GM21423 (cell line): ENCODE data around the gene PODN.

Experiments used
- ATAC-seq: cut with Tn5 transposase; IDR thresholded peaks from one replicate; pipeline ENCODE4 v1.9.1; 2021; ENCODE audit warnings: mild to moderate bottlenecking, moderate library complexity; ENCODE audit not compliant: unreplicated experiment

The PODN gene

DNA sequence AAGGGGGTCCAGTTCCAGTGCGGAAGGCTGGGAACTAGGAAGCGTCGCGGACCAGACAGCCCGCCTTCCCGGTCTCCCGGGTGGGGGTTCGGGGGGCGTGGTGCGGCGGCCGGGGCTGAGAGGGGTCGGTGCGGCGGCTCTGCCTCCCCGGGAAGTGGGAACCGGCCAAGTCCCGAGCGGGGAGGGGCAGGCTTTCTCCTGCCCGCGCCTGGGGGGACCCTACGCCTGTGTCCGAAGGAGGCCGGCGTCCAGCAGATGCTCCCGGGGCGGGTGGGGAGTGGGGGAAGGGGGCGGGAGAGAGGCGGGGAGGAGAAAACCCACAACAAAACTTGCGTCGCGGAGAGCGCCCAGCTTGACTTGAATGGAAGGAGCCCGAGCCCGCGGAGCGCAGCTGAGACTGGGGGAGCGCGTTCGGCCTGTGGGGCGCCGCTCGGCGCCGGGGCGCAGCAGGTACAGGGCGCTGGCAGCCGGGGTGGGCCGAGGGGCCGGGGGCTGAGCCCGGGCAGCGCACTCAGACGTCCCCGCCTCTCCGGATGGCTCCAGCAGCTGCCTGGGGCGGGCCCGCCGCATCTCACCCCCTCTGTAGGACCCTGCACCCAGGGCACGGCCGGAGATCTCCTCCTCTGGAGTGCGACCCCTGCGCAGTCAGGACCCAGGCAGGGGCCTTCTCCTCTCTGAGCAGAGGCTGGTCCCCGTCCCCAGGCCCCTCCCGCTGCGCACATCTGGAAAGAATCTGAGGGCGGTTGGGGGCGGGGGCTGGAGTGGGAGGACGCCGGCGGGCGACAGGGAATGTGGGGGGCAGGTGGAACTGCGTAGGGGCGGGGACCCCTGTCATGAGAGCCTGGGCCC, at the start of gene PODN:
Gene PODN (plus strand): TSS at position 355 of the 849 bp plus-strand sequence. CDS start 7,643 bp downstream, outside the sequence.
- no peak for ATAC-seq

- peak; percentile 92 for ATAC-seq
Measured at GRCh38 chr1:53014791-53015507, 47.1 kb upstream of the PODN start.

DNA sequence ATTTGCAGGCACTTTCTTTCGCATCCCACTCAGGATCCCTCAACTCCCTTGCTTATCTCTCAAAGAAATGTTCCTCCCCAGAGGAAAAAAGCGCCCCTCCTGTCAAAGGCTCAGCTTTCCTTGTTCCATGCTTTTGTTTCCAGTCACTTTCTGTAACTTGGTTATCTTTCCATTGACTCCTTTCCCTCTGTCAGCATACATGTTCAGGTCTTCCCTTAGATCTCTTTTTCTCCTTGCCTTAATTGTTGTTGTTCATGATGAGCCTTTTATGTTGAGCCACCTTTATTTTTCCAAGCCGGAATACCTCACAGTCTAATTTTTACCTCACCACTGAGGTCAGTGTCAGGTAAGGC, 46.5 kb upstream of the PODN start:
- no peak for ATAC-seq

DNA sequence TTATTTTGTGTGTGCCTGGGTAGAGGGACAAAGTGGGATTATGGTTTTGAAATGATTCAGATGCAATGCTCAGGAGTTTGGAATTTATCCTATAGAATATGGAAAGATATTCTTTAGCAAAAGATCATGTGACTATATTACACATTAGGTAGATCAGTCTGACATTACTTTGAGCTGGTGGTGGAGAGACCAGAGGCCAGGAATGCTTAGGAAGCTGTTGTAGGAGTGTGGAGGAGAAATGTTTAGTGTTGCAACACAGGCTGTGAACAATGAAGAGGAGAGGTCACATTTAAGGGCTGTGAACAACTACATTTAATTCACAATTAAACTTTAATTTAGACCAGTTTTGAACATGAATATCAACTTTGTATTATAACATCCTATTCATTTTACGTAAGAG, 45.3 kb upstream of the PODN start:
- ATAC-seq = no peak

GRCh38 chr1:53020588-53020987, 41.4 kb upstream of the PODN start:
- ATAC-seq = no peak

DNA sequence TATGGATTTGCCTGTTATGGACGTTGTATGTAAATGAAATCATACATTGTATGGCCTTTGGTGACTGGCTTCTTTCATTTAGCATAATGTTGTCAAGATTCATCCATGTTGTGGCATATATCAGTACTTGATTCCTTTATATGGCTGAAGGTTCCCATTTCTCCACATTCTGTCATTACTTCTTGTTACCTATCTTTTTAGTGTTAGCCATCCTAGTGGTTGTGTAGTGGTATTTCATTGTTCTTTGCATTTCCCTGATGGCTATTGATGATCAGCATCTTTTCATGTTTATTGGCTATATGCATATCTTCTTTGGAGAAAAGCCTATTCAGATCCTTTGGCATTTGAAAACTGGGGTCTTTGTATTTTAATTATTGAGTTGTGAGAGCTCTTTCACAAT, 39.8 kb upstream of the PODN start:
- no peak for ATAC-seq

- ATAC-seq = no peak
Measured at GRCh38 chr1:53023546-53023945, 38.5 kb upstream of the PODN start.

GRCh38 chr1:53024117-53024516, 37.9 kb upstream of the PODN start:
- ATAC-seq = no peak

DNA sequence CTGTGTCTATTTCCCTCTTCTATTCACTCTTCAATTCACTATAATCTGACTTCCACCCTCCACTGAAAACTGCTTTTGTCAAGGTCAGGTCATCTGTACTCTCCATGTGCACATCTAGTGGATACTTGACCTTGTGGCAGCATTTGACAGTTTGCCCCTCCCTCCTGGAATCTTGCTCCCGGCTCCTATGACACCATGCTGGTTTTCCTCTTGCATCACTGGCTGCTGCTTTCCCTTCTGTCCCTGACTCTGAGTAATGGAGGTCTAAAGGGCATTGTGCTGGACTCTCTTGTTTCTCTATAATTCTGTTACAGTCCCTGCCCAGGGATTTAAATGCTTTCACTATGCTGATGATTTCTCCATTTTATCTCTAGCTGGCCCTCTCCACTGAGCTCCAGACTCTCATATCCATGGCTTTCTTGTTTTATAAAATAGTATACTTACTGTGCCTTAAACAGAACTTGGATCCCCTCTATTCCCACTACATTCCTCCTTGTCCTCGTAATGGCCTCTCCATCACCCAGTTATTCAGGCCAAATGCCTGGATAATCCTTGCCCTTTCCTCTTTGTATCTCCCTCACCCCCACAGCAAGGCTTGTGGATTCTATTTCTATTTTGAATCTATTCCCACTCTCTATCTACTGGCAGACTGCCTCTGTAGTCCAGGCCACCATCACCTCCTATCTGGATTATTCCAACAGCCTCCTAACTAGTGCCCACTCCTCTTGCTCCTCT, 36.8 kb upstream of the PODN start:
- ATAC-seq = no peak

GRCh38 chr1:53025769-53026112, 36.3 kb upstream of the PODN start:
- no peak for ATAC-seq

DNA sequence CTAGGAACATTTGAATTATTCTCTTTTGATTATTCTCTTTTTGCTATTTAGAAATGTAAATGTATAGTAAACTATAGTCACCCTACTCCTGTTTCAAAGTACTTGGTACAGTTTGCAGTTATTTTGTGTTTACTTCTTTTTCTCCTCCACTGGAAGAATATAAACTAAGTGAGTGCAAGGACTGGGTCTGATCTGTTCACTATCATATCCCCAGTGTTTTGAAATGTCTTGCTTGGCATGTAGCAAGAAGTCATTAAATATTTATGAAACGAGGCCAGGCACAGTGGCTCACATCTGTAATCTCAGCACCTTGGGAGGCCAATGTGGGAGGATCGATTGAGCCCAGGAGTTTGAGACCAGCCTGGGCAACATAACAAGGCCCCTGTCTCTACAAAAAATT, 35.8 kb upstream of the PODN start:
- ATAC-seq = no peak

DNA sequence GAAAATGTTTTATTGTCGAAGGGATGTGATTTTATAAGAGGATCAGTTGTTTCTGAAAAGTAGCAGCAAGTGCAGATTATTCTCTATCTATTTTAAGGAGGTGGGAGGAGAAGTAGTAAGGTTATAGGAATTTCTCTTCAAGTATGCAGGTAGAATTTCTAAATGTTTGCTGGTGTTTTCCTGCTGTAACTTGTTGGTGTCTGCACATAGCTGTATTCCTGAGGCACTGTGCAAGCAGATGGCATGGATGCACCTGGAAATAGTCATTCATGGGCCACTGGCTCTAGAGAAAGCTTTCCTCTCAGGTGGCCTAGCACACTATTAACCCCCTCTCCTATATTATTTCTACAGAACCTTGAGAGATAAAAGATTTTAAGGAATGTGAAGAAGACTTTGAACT, 30.3 kb upstream of the PODN start:
- ATAC-seq = no peak

DNA sequence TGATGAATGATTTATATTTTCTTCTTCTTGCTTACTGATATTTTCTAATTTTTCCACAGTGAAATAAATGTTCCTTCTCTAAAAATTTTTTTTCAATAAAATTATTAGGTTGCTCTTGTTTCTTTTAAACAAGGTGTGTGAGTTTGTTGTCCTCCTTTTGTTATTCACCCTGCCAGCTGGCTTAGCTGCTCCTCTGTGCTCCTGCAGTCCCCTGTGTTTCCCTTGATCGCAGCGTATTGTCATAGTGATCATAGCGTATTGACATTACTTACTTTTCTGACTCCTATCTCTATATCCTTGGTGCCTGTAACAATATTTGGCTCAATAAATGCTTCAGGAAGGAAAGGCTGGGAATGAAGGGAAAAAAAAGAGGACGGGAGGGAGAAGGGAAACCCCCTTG, 24.9 kb upstream of the PODN start:
- ATAC-seq = no peak

DNA sequence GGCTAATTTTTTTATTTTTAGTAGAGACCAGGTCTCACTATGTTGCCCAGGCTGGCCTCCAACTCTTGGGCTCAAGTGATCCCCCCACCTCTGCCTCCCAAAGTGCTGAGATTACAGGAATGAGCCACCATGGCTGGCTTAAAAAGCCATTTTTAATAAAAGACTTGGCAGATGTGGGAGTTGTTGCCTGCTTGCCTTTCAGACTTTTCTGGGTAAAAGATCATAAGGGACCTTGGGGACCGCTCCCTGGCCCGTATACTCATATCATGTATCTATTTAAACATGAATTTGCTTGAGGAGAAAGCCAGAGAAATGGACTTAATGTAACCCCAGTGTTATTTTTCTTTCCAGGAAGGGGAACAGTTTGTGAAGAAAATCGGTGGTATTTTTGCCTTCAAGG, 23.4 kb upstream of the PODN start:
- no peak for ATAC-seq

GRCh38 chr1:53043271-53043670, 18.7 kb upstream of the PODN start:
- no peak for ATAC-seq

DNA sequence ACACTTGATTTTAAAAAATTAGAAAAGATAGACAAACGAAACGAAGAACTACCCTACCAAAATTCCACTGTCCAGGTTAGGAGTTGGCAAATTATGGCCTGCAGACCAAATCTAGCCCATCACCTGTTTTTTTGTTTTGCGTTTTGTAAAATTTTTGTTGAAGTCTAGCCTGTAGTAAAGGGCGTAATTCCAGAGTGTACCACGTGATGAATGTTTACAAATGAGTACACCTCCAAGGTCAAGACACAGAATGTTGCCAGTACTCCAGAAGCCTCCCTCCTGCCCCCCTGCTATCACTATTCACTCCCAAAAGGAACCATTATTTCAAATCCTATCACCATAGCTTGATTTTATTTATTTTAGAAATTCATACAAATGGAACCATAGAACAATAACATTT, 17.1 kb upstream of the PODN start:
- ATAC-seq = no peak

- ATAC-seq = no peak
Measured at GRCh38 chr1:53046930-53047329, 15.1 kb upstream of the PODN start.

DNA sequence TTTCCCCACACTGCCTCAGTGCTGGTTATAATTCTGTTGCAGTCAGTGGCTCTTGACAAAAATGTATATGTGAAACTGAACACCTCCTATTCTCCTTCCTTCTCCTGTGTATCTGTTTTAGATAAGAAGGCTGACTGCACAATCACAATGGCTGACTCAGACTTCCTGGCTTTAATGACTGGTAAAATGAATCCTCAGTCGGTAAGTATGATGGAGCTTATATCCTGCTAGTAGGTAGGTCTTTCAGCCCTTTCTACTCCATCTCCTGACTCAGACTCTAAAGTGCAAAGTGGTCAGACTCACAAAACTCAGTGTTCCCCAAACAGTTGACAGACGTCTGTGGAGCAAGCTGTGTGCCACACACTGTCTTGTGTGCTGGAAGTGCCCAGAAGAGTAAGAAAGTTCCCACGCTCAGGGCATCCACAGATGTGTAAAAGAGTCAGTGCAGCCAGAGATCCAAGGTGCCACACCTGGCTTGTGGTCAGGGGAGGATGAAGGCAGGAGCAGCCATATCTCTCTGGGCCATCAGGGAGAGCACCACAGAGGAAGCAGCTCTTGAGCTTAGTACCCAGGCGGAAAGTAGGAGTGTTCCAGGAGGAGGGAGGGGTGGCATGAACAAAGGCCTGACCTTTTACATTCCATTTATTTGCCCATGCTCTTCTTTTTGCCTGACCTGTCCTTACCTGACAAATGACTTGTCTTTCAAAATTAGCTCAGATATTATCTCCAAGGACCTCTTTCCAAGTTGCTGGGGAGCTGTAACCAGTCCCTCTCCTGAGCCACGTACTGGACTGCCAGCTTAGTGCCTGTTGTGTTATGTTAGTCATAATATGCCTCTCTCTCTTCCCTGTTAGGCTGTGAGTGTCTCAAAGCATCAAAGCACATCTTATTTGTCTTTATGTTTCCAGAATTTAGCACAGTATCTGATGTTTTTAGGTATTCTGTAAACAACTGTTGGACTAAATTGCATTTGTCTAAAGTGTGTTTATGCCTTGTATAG, 14.0 kb upstream of the PODN start:
- no peak for ATAC-seq

DNA sequence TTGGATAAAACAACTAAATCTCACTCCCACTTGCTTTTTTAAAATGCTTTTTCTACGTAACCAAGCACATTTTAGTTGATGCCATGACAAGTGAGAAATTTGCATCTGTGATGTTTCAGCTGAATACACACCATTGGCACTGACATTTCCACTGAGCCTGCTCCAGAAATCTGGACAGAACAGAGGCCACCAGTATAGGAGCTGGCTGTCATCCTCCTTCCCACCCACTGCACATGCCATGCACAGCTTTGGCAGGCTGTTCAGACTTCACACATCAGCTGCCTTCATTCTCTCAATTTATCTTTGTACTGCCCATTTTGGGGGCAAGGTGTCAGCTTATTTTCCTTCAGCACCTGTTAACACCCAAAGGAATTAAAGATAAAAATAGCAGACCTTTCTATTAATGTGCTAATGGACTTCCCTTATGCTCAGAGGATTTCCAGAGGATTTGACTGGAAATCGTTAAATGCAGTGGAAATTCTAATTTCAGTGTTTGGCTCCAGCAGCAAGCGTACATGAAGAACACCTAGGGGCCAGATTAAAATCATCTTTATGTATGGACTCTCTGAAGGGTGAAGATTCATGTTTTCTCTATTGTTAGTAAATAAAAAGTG, 12.9 kb upstream of the PODN start:
- ATAC-seq = no peak

DNA sequence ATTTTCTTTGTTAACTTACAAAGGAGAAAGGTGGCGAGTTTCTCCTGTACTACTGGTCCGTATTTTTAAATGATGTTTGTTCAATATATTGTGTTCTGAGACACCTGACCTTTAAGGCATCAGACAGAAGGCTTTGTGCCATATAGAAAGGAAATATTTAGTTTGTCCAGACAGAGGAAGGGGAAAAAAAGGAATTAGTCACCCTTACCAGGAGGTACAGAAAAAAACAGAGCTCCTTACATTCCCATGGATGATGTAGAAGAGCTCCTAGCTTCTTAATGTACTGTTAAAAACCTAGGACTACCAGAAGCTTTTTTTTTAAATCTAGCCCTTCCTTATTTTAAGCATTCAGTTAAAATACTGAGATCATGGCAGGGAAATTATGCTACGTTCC, 12.4 kb upstream of the PODN start:
- no peak for ATAC-seq
